H1 (cell line): ENCODE data around the gene THAP9. TPM values are rescaled to one million over a fixed set of nuclear protein-coding genes. Genes with fewer than 3 reads are reported as not detected.

Experiments
- BRCA1 ChIP-seq: IDR thresholded peaks from 2 replicates; pipeline ENCODE4 v1.6.1; 2012; ENCODE audit warnings: low read depth, low read length, improper control_type of control experiment
- CHD2 ChIP-seq: IDR thresholded peaks from 2 replicates; pipeline ENCODE4 v1.6.1; 2012; ENCODE audit warnings: low read length, improper control_type of control experiment
- GTF2F1 ChIP-seq: IDR thresholded peaks from 2 replicates; pipeline ENCODE4 v1.6.1; 2012; ENCODE audit warnings: low read depth, low read length, improper control_type of control experiment, borderline replicate concordance
- polyA plus RNA-seq, 7 experiments: library from polyadenylated mRNA; depleted of rRNA in 3 of 7; stranded (reverse) in 5 of 7; unstranded in 2 of 7; fragments of >200 nt in 5 of 7; fragments of 200-250 nt in 2 of 7; gene quantifications; 1 replicate in 5 of 7; 2 replicates in 1 of 7; 4 replicates in 1 of 7; pipeline versions ENCODE4 v1.2.1 to v1.2.3, GENCODE V29; 2011 to 2013; ENCODE audit warnings: missing spikeins in 2 of 7, mixed read lengths in 2 of 7
- total RNA-seq: library from RNA; stranded (reverse); fragmentation: NEBNext Ultra II Directional; extraction: Animal tissue kit (Norgen Biotek cat#: 25700); gene quantifications from 2 replicates; pipeline ENCODE4 v1.2.1, GENCODE V29; 2021
- TF ChIP-seq, protein P1 (sequence below): fragments of 300-600 bp; sonication (generic); IDR thresholded peaks from 2 replicates; pipeline ENCODE4 v1.7.1; 2012; ENCODE audit warnings: low read length, moderate library complexity, mild to moderate bottlenecking, inconsistent platforms; ENCODE audit not compliant: insufficient replicate concordance

Gene THAP9
- total and polyA plus RNA-seq, 2 of the 8 experiments (the other 6 are each of a cell fraction or from before 2014, with no cell fraction given) = 6.1 to 13.2 TPM

DNA sequence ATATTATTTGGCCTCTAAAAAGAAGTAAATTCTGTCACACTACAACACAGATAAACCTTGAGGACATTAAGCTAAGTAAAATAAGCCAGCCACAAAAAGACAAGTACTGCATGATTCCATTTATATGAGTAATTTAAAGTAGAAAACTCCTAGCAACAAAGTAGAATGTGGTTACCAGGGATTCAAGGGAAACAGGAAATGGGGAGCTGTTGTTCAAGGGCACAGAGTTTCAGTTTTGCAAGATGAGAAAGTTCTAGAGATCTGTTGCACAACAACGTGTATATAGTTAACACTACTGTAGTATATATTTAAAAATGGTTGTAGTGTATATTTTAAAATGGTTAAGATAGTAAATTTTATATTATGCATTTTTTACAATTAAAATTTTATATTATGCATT, 34.9 kb upstream of the THAP9 start (continued):
- TF ChIP-seq, protein P1, sequence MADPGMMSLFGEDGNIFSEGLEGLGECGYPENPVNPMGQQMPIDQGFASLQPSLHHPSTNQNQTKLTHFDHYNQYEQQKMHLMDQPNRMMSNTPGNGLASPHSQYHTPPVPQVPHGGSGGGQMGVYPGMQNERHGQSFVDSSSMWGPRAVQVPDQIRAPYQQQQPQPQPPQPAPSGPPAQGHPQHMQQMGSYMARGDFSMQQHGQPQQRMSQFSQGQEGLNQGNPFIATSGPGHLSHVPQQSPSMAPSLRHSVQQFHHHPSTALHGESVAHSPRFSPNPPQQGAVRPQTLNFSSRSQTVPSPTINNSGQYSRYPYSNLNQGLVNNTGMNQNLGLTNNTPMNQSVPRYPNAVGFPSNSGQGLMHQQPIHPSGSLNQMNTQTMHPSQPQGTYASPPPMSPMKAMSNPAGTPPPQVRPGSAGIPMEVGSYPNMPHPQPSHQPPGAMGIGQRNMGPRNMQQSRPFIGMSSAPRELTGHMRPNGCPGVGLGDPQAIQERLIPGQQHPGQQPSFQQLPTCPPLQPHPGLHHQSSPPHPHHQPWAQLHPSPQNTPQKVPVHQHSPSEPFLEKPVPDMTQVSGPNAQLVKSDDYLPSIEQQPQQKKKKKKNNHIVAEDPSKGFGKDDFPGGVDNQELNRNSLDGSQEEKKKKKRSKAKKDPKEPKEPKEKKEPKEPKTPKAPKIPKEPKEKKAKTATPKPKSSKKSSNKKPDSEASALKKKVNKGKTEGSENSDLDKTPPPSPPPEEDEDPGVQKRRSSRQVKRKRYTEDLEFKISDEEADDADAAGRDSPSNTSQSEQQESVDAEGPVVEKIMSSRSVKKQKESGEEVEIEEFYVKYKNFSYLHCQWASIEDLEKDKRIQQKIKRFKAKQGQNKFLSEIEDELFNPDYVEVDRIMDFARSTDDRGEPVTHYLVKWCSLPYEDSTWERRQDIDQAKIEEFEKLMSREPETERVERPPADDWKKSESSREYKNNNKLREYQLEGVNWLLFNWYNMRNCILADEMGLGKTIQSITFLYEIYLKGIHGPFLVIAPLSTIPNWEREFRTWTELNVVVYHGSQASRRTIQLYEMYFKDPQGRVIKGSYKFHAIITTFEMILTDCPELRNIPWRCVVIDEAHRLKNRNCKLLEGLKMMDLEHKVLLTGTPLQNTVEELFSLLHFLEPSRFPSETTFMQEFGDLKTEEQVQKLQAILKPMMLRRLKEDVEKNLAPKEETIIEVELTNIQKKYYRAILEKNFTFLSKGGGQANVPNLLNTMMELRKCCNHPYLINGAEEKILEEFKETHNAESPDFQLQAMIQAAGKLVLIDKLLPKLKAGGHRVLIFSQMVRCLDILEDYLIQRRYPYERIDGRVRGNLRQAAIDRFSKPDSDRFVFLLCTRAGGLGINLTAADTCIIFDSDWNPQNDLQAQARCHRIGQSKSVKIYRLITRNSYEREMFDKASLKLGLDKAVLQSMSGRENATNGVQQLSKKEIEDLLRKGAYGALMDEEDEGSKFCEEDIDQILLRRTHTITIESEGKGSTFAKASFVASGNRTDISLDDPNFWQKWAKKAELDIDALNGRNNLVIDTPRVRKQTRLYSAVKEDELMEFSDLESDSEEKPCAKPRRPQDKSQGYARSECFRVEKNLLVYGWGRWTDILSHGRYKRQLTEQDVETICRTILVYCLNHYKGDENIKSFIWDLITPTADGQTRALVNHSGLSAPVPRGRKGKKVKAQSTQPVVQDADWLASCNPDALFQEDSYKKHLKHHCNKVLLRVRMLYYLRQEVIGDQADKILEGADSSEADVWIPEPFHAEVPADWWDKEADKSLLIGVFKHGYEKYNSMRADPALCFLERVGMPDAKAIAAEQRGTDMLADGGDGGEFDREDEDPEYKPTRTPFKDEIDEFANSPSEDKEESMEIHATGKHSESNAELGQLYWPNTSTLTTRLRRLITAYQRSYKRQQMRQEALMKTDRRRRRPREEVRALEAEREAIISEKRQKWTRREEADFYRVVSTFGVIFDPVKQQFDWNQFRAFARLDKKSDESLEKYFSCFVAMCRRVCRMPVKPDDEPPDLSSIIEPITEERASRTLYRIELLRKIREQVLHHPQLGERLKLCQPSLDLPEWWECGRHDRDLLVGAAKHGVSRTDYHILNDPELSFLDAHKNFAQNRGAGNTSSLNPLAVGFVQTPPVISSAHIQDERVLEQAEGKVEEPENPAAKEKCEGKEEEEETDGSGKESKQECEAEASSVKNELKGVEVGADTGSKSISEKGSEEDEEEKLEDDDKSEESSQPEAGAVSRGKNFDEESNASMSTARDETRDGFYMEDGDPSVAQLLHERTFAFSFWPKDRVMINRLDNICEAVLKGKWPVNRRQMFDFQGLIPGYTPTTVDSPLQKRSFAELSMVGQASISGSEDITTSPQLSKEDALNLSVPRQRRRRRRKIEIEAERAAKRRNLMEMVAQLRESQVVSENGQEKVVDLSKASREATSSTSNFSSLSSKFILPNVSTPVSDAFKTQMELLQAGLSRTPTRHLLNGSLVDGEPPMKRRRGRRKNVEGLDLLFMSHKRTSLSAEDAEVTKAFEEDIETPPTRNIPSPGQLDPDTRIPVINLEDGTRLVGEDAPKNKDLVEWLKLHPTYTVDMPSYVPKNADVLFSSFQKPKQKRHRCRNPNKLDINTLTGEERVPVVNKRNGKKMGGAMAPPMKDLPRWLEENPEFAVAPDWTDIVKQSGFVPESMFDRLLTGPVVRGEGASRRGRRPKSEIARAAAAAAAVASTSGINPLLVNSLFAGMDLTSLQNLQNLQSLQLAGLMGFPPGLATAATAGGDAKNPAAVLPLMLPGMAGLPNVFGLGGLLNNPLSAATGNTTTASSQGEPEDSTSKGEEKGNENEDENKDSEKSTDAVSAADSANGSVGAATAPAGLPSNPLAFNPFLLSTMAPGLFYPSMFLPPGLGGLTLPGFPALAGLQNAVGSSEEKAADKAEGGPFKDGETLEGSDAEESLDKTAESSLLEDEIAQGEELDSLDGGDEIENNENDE = no peak
- no peak for TF ChIP-seq GTF2F1
- TF ChIP-seq BRCA1 = no peak
- no peak for TF ChIP-seq CHD2
